Activated naive CD4-positive, alpha-beta T cell (primary cell): ENCODE data around the gene AMHR2.

Experiments used
- DNase-seq, 4 experiments: peaks; one replicate each; lab custom pipeline; 2025; lab: John Stamatoyannopoulos, UW

The AMHR2 gene

GRCh38 chr12:53452159-53453077, 28.8 kb downstream of the AMHR2 start:
- DNase-seq: peak; percentile 59 to 85 (median 70)

- no peak for DNase-seq
These were observed 30.4 kb downstream of the AMHR2 start for GRCh38 chr12:53453953-53454640.

- DNase-seq: no peak
These were observed 31.1 kb downstream of the AMHR2 start for GRCh38 chr12:53454707-53455106.

GRCh38 chr12:53456654-53457366, 33.2 kb downstream of the AMHR2 start:
- DNase-seq: no peak

GRCh38 chr12:53459097-53459496, 35.4 kb downstream of the AMHR2 start:
- no peak for DNase-seq

- no peak for DNase-seq
These were observed 37.4 kb downstream of the AMHR2 start for GRCh38 chr12:53461059-53461458.

GRCh38 chr12:53461591-53461990, 37.9 kb downstream of the AMHR2 start:
- no peak for DNase-seq

GRCh38 chr12:53462935-53463334, 39.3 kb downstream of the AMHR2 start:
- no peak for DNase-seq

GRCh38 chr12:53463802-53464560, 40.3 kb downstream of the AMHR2 start:
- DNase-seq: no peak

GRCh38 chr12:53464685-53465418, 41.2 kb downstream of the AMHR2 start:
- DNase-seq: no peak

GRCh38 chr12:53465679-53466078, 42.0 kb downstream of the AMHR2 start:
- no peak for DNase-seq

- no peak for DNase-seq
These were observed 43.0 kb downstream of the AMHR2 start for GRCh38 chr12:53466640-53467039.

GRCh38 chr12:53467082-53467481, 43.4 kb downstream of the AMHR2 start:
- DNase-seq: no peak

GRCh38 chr12:53467880-53468279, 44.2 kb downstream of the AMHR2 start:
- no peak for DNase-seq

GRCh38 chr12:53468282-53468681, 44.6 kb downstream of the AMHR2 start:
- DNase-seq: no peak

GRCh38 chr12:53472056-53472582, 48.5 kb downstream of the AMHR2 start:
- no peak for DNase-seq

- DNase-seq: no peak
These were observed 50.4 kb downstream of the AMHR2 start for GRCh38 chr12:53474077-53474476.

- no peak for DNase-seq
These were observed 51.2 kb downstream of the AMHR2 start for GRCh38 chr12:53474819-53475218.

GRCh38 chr12:53476769-53477209, 53.1 kb downstream of the AMHR2 start:
- DNase-seq: no peak

GRCh38 chr12:53478865-53479264, 55.2 kb downstream of the AMHR2 start:
- DNase-seq: no peak

GRCh38 chr12:53479331-53479730, 55.7 kb downstream of the AMHR2 start:
- no peak for DNase-seq
